GM21360 (cell line): Measurements from ENCODE around the gene KDM8.

Source experiments
- ATAC-seq: cut with Tn5 transposase; IDR thresholded peaks from one replicate; pipeline ENCODE4 v1.9.1; 2021; ENCODE audit warnings: mild to moderate bottlenecking, moderate library complexity; ENCODE audit not compliant: unreplicated experiment

Gene KDM8

GRCh38 chr16:27214084-27214961, 11.0 kb downstream of the KDM8 start:
- no peak for ATAC-seq

- no peak for ATAC-seq
These were observed 12.3 kb downstream of the KDM8 start for GRCh38 chr16:27215660-27216059.

GRCh38 chr16:27216297-27216885, 13.1 kb downstream of the KDM8 start:
- no peak for ATAC-seq

GRCh38 chr16:27217256-27217655, 13.9 kb downstream of the KDM8 start:
- ATAC-seq, result no peak

- no peak for ATAC-seq
These were observed 15.4 kb downstream of the KDM8 start for GRCh38 chr16:27218756-27219155.

GRCh38 chr16:27219161-27219560, 15.8 kb downstream of the KDM8 start:
- ATAC-seq, result no peak

- no peak for ATAC-seq
These were observed 16.8 kb downstream of the KDM8 start for GRCh38 chr16:27220120-27220519.

GRCh38 chr16:27220527-27220926, 17.2 kb downstream of the KDM8 start:
- no peak for ATAC-seq

GRCh38 chr16:27220991-27221390, 17.7 kb downstream of the KDM8 start:
- ATAC-seq, result no peak

- ATAC-seq, result no peak
These were observed 18.4 kb downstream of the KDM8 start for GRCh38 chr16:27221576-27222248.

- ATAC-seq, result no peak
These were observed 19.2 kb downstream of the KDM8 start for GRCh38 chr16:27222249-27223225.

- ATAC-seq, result no peak
These were observed 19.9 kb downstream of the KDM8 start for GRCh38 chr16:27223226-27223610.

GRCh38 chr16:27223701-27224100, 20.4 kb downstream of the KDM8 start:
- no peak for ATAC-seq

GRCh38 chr16:27224271-27224737, 21.0 kb downstream of the KDM8 start:
- ATAC-seq, result no peak

GRCh38 chr16:27224741-27225300, 21.5 kb downstream of the KDM8 start:
- no peak for ATAC-seq

- no peak for ATAC-seq
These were observed 22.4 kb downstream of the KDM8 start for GRCh38 chr16:27225536-27226360.

GRCh38 chr16:27226476-27226875, 23.1 kb downstream of the KDM8 start:
- no peak for ATAC-seq

- no peak for ATAC-seq
These were observed 23.8 kb downstream of the KDM8 start for GRCh38 chr16:27226976-27227705.

GRCh38 chr16:27228045-27228444, 24.7 kb downstream of the KDM8 start:
- no peak for ATAC-seq
